Cardiac muscle cell (in vitro differentiated cells and primary cell): ENCODE results near the gene RARRES2. TPM values are rescaled to one million over a fixed set of nuclear protein-coding genes. Genes with fewer than 3 reads are reported as not detected.
A peak's percentile ranks its signal among the peaks of the same experiment; 100 is the strongest.

ENCODE experiments used
- DNase-seq, 2 donors: peaks; one replicate each; pipeline versions ENCODE4 v3.0.0 to v3.0.0-alpha.2; 2010 to 2017; ENCODE audit warnings: low read depth in 1 of 2, low spot score in 1 of 2
- H3K27ac ChIP-seq: fragments of 200-600 bp; sonication (generic); 2 replicates; pipeline ENCODE4 v1.5.1; 2016
- H3K27me3 ChIP-seq: fragments of 200-600 bp; sonication (generic); 2 replicates; pipeline ENCODE4 v1.6.0; 2016; ENCODE audit warnings: control low read depth
- H3K36me3 ChIP-seq: fragments of 200-600 bp; sonication (generic); 2 replicates; pipeline ENCODE4 v1.5.1; 2016; ENCODE audit warnings: control low read depth
- H3K4me1 ChIP-seq: fragments of 200-600 bp; sonication (generic); 2 replicates; pipeline ENCODE4 v1.8.1; 2017; ENCODE audit warnings: low read depth, mild to moderate bottlenecking, mixed run types
- H3K4me3 ChIP-seq: fragments of 200-600 bp; sonication (generic); 2 replicates; pipeline ENCODE4 v1.5.1; 2016; ENCODE audit warnings: mild to moderate bottlenecking
- H3K9me3 ChIP-seq: fragments of 200-600 bp; sonication (generic); 2 replicates; pipeline ENCODE4 v1.5.1; 2017; ENCODE audit warnings: low read depth, mild to moderate bottlenecking, control low read depth
- polyA plus RNA-seq: library from polyadenylated mRNA; unstranded; fragments of >200 nt; fragmentation: Nextera tagmentation; extraction: Ambion mirVana; gene quantifications from 2 replicates; pipeline ENCODE4 v1.2.1, GENCODE V29; 2016
- total RNA-seq: library from RNA; depleted of rRNA; stranded (reverse); fragments of >200 nt; gene quantifications from 2 replicates; pipeline ENCODE4 v1.2.3, GENCODE V29; 2016
- TF ChIP-seq, protein P1 (sequence below): IDR thresholded peaks from 2 replicates; pipeline ENCODE4 v1.5.1; 2012; ENCODE audit warnings: low read depth, mild to moderate bottlenecking, low read length

The RARRES2 gene
- total and polyA plus RNA-seq, 2 experiments from 2014 or later: 5.5 to 8.3 TPM

DNA sequence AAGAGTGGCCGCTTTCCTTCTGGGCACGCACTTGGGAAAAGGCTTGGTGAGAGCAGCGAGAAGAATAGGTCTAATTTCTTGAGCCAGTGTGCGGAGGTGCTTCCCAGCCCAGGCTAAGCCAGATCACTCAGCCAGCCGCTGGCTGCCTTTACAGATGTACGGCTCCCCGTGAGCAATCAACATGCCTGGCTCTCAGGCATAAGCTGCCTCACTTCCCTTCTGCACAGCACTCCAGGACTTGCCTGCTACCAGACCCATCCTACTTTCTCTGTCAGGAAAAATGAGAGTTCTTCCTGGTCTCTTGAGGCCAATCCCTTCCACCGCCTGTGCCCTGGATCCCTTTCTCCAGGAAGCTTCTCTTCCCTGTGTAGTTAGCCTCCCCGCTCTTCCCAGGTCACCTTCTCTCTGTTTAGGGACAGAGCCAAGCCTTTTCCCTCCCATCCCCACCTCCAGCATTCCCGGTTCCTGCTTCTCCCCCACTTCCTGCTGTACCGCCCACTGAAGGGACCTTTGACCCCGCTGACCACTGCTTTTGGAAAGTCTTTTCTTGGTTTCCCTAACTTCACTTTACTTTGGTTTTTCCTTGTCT is 17.0 kb downstream of the RARRES2 start:
- no peak overlapping the region for H3K27ac ChIP-seq
- no peaks in the 10 kb centered on the region for H3K36me3 ChIP-seq
- H3K27me3 ChIP-seq: no peaks in the 10 kb centered on the region
- peak overlapping the region; percentile 45 for H3K4me3 ChIP-seq
- DNase-seq: peak; percentile 27 to 61
- no peaks in the 10 kb centered on the region for H3K9me3 ChIP-seq
- TF ChIP-seq, protein P1, sequence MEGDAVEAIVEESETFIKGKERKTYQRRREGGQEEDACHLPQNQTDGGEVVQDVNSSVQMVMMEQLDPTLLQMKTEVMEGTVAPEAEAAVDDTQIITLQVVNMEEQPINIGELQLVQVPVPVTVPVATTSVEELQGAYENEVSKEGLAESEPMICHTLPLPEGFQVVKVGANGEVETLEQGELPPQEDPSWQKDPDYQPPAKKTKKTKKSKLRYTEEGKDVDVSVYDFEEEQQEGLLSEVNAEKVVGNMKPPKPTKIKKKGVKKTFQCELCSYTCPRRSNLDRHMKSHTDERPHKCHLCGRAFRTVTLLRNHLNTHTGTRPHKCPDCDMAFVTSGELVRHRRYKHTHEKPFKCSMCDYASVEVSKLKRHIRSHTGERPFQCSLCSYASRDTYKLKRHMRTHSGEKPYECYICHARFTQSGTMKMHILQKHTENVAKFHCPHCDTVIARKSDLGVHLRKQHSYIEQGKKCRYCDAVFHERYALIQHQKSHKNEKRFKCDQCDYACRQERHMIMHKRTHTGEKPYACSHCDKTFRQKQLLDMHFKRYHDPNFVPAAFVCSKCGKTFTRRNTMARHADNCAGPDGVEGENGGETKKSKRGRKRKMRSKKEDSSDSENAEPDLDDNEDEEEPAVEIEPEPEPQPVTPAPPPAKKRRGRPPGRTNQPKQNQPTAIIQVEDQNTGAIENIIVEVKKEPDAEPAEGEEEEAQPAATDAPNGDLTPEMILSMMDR: no peak
- no peaks in the 10 kb centered on the region for H3K4me1 ChIP-seq

DNA sequence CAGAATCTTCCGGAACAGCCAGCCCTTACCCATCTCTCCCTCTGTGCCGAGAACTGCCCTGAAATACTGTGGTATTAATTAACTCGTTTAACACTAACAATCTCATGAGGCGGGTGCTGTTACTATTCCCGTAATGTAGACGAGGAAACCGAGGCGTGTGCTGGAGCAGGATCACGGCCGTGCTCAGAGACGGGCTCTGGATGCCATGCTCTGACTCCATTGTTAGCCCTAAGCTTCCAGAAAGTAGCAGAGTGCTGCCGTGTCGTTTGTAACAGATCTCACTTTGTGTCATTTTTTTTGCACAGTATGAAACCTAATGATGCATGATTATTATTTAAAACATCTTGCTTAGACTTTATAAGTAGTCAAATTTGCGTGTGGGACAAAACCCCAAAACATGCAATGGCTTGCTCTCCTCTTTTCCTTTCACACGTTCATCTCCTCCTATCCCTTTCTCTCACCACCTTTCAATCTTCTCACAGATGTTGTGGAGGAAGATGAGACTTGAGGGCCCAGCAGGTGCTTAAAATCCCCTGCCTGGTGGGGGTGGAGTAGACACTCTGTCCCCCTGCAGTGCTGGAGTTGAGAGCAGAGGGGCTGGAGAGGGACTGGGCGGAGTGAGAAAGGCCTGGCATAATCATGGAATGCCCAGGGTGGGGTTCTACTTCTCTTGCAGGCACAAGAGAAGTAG is 17.6 kb downstream of the RARRES2 start:
- Histone ChIP-seq H3K9me3 (no peaks in the 10 kb centered on the region), H3K4me3 (peak overlapping the region; percentile 45), H3K27me3 (no peaks in the 10 kb centered on the region), H3K27ac (no peak overlapping the region), H3K36me3 (no peaks in the 10 kb centered on the region), H3K4me1 (no peaks in the 10 kb centered on the region)
- TF ChIP-seq, protein P1: no peak
- DNase-seq: peak; percentile 21 to 22

DNA sequence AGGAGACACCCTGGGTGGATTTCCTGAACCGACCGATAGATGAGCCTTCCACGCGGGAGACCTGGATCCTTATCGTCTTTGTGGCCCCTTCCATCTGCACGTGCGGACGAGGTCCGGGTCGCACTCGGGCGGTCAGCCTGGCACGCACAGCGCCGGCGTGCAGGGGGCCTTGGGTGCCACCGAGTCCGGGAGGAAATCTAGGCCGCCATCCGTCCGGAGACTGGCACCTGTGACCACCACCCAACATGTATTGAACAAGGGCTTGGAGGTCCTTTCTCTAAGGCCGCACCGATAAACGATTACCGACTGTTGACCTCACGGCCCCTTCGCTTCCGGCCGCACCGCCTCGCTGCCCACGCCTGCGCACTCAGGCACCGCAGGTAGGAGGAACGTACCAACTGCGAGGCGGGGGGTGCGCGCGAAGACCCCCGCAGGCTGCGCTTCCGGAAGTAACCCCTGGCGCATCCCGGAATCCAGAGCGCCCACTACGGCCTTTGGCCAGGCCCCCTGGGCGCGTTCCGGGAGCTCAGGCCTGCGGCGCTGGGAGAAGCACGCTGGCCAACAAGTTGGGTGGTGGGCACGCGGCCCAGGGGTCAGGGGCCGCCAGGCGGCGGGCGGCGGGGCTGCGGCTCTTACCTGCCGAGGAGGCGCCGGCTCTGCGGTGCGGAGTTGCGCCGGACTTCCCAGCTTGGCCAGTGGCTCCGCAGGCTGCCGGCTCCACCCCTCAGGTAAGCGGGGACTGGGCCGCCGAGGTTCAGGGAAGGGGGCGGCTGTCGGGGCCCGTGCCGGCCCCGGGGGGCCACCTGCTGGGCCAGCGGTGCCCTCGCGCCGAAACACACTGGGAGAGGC is 18.4 kb downstream of the RARRES2 start, which contains the start of the genes ACTR3C and LRRC61:
Gene ACTR3C (minus strand): TSS at position 713 of the 849 bp plus-strand sequence. CDS start 28,249 bp downstream, outside the sequence.
Gene LRRC61 (plus strand): TSS at position 523 of the 849 bp plus-strand sequence. CDS start 13,507 bp downstream, outside the sequence.
- TF ChIP-seq, protein P1: peak; percentile 13
- no peaks in the 10 kb centered on the region for H3K4me1 ChIP-seq
- no peak within 1 kb of the TSS for H3K27ac ChIP-seq
- no peaks in the 10 kb centered on the region for H3K36me3 ChIP-seq
- peak; percentile 43 to 70 for DNase-seq
- peak within 1 kb of the TSS; percentile 45 for H3K4me3 ChIP-seq
- H3K27me3 ChIP-seq: no peaks in the 10 kb centered on the region
- H3K9me3 ChIP-seq: no peaks in the 10 kb centered on the region

DNA sequence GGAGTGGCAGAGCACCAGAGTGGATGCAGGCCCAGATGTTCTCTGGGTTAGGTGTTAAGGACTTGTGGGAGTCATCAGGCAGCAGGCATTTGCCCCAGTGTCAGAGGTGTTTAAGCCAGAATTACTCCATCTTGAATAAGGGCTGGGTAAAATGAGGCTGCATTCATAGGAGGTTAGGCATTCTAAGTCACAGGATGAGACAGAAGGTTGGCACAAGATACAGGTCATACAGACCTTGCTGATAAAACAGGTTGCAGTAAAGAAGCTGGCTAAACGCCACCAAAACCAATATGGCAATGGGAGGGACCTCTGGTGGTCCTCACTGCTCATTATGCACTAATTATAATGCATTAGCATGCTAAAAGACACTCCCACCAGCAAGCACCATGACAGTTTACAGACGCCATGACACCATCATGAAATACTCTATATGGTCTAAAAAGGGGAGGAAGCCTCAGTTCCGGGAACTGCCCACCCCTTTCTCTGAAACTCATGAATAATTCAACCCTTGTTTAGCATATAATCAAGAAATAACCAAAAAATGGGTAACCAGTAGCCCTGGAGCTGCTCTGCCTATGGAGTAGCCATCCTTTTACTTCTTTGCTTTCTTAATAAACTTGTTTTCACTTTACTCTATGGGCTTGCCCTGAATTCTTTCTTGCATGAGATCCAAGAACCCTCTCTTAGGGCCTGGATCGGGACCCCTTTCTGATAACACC is 19.2 kb downstream of the RARRES2 start:
- Histone ChIP-seq H3K36me3 (no peaks in the 10 kb centered on the region), H3K27me3 (no peaks in the 10 kb centered on the region), H3K4me3 (peak overlapping the region; percentile 45), H3K9me3 (no peaks in the 10 kb centered on the region), H3K4me1 (no peaks in the 10 kb centered on the region), H3K27ac (no peak overlapping the region)
- TF ChIP-seq, protein P1: no peak
- DNase-seq: no peak

DNA sequence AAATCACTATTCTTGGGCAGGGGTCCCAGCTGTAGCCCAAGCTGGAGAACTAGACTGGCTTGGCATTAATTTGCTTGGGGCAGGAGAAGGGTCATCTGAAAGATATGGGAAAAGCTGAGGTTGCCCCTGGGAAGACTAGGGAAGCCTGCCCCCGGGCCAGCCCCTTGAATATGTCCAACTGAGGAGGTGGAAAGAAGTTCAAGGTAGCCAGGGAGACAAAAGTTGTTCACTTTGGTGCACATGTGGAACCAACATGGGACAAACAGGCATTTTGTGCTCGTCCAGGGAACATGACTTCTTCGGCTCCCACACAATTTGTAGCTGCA is 19.7 kb downstream of the RARRES2 start:
- Histone ChIP-seq H3K9me3 (no peaks in the 10 kb centered on the region), H3K27me3 (no peaks in the 10 kb centered on the region), H3K27ac (no peak overlapping the region), H3K36me3 (no peaks in the 10 kb centered on the region), H3K4me3 (no peak overlapping the region), H3K4me1 (no peaks in the 10 kb centered on the region)
- no peak for DNase-seq
- TF ChIP-seq, protein P1: no peak
